Erythroblast (primary cell): Measurements from ENCODE around the gene ATP11B.

ENCODE experiments used
- GATA1 ChIP-seq: IDR thresholded peaks from 2 replicates; pipeline ENCODE4 v1.6.1; 2011; ENCODE audit warnings: low read depth, mild to moderate bottlenecking, control low read depth, low read length, moderate library complexity
- POLR2A ChIP-seq: IDR thresholded peaks from 2 replicates; pipeline ENCODE4 v1.6.1; 2011; ENCODE audit warnings: mild to moderate bottlenecking, low read length

DNA sequence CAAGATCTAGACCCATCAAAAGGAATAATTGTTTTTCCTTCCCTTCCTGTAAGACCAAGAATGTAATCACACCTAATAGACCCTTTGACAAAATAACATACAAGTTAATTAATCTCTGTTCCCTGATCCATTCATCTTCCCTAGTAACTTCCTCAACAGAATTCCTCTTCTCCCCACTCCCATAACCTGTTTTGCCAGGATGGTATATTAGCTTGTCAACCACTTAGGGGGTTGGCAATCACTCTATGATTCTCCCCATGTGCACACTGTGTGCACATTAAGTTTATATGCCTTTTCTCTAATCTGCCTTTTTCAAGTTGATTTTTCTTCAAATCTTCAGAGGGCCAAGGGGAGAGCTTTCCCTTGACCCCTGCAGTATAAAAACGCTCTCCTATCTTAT, 2.7 kb upstream of the ATP11B start:
- no peak for TF ChIP-seq POLR2A
- no peak for TF ChIP-seq GATA1
